NCI-H146 (cell line): Measurements from ENCODE around the gene FBXW12.
"Not testable (repeated sequence)": the region's sequence is repeated elsewhere in the genome, so short reads cannot be mapped to it uniquely, and the experiment has no call there.

ENCODE experiments used
- DNase-seq: peaks from one replicate; lab custom pipeline; 2025; lab: John Stamatoyannopoulos, UW

FBXW12 gene

GRCh38 chr3:48371651-48372376, at the start of gene FBXW12:
TSS of gene FBXW12 (plus strand) at chr3:48372219. CDS start at chr3:48372768, 549 bp downstream.
- DNase-seq: no peak

- DNase-seq: not testable (repeated sequence)
Measured at GRCh38 chr3:48331706-48332435, 40.1 kb upstream of the FBXW12 start.

- not testable (repeated sequence) for DNase-seq
Measured at GRCh38 chr3:48333346-48334245, 38.4 kb upstream of the FBXW12 start, which contains the start of gene SPINK8. TSS of gene SPINK8 (minus strand) at chr3:48333661. CDS start at chr3:48328341, 5,320 bp downstream.

- DNase-seq: no peak
Measured at GRCh38 chr3:48334605-48335004, 37.4 kb upstream of the FBXW12 start.

GRCh38 chr3:48335286-48335685, 36.7 kb upstream of the FBXW12 start:
- not testable (repeated sequence) for DNase-seq

- not testable (repeated sequence) for DNase-seq
Measured at GRCh38 chr3:48337536-48337935, 34.5 kb upstream of the FBXW12 start.

- DNase-seq: no peak
Measured at GRCh38 chr3:48338635-48339034, 33.4 kb upstream of the FBXW12 start.

- no peak for DNase-seq
Measured at GRCh38 chr3:48343432-48343831, 28.6 kb upstream of the FBXW12 start.

GRCh38 chr3:48344867-48345507, 27.0 kb upstream of the FBXW12 start:
- no peak for DNase-seq

- DNase-seq: no peak
Measured at GRCh38 chr3:48345946-48346572, 26.0 kb upstream of the FBXW12 start.

GRCh38 chr3:48347500-48347899, 24.5 kb upstream of the FBXW12 start:
- DNase-seq: no peak

GRCh38 chr3:48352546-48352945, 19.5 kb upstream of the FBXW12 start:
- no peak for DNase-seq

GRCh38 chr3:48353987-48354386, 18.0 kb upstream of the FBXW12 start:
- no peak for DNase-seq

GRCh38 chr3:48356419-48356818, 15.6 kb upstream of the FBXW12 start:
- DNase-seq: no peak

GRCh38 chr3:48361928-48362327, 10.1 kb upstream of the FBXW12 start:
- no peak for DNase-seq

- DNase-seq: no peak
Measured at GRCh38 chr3:48364840-48365239, 7.2 kb upstream of the FBXW12 start.

GRCh38 chr3:48367201-48367600, 4.8 kb upstream of the FBXW12 start:
- peak; percentile 57 for DNase-seq

GRCh38 chr3:48369693-48370332, 2.2 kb upstream of the FBXW12 start:
- DNase-seq: no peak

- no peak for DNase-seq
Measured at GRCh38 chr3:48370333-48370713, 1.7 kb upstream of the FBXW12 start.

- DNase-seq: peak; percentile 5
Measured at GRCh38 chr3:48372377-48372770, 355 bp downstream of the FBXW12 start.
